ENCODE results near the gene TECTB.

DNA sequence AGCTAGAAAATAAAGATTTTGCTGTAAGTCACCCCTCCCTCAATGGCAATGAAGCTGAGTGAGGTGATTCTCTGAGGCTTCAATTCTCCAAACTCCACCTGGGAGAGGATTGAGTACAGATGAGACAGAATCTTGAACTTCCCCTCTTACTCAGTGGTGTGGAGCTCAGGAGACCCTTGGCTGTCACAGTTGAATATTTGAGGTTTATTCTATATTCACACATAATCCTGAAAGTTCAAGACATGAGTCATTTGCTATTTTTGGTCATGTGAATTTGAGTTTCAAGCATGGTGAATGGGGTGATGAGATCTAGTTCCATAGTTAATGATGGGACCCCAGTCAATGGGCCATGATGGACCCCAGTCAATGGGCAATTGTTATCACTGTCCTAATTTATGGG, 13.9 kb upstream of the TECTB start:
- TF ChIP-seq, protein P1, sequence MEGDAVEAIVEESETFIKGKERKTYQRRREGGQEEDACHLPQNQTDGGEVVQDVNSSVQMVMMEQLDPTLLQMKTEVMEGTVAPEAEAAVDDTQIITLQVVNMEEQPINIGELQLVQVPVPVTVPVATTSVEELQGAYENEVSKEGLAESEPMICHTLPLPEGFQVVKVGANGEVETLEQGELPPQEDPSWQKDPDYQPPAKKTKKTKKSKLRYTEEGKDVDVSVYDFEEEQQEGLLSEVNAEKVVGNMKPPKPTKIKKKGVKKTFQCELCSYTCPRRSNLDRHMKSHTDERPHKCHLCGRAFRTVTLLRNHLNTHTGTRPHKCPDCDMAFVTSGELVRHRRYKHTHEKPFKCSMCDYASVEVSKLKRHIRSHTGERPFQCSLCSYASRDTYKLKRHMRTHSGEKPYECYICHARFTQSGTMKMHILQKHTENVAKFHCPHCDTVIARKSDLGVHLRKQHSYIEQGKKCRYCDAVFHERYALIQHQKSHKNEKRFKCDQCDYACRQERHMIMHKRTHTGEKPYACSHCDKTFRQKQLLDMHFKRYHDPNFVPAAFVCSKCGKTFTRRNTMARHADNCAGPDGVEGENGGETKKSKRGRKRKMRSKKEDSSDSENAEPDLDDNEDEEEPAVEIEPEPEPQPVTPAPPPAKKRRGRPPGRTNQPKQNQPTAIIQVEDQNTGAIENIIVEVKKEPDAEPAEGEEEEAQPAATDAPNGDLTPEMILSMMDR (IDR thresholded peaks at IDR 0.05 in 2 of 3, conservative IDR thresholded peaks at IDR 0.05 in 1 of 3; ENCODE audit: insufficient read depth in 2 of 3, low read depth in 1 of 3, low read length in 3 of 3), result no peak
- TF ChIP-seq FOXA3 (CRISPR knock-in tag; conservative IDR thresholded peaks at IDR 0.05 in 1 of 2, IDR thresholded peaks at IDR 0.05 in 1 of 2) (no peak), PHF8 (IDR thresholded peaks at IDR 0.05; ENCODE audit: borderline replicate concordance, low read length) (no peak)
